NCI-H1092 (cell line): ENCODE results near the gene CHAF1B.
"Not testable (repeated sequence)": the region's sequence is repeated elsewhere in the genome, so short reads cannot be mapped to it uniquely, and the experiment has no call there.

Source experiments
- DNase-seq: peaks from one replicate; lab custom pipeline; 2025; lab: John Stamatoyannopoulos, UW

Gene CHAF1B

DNA sequence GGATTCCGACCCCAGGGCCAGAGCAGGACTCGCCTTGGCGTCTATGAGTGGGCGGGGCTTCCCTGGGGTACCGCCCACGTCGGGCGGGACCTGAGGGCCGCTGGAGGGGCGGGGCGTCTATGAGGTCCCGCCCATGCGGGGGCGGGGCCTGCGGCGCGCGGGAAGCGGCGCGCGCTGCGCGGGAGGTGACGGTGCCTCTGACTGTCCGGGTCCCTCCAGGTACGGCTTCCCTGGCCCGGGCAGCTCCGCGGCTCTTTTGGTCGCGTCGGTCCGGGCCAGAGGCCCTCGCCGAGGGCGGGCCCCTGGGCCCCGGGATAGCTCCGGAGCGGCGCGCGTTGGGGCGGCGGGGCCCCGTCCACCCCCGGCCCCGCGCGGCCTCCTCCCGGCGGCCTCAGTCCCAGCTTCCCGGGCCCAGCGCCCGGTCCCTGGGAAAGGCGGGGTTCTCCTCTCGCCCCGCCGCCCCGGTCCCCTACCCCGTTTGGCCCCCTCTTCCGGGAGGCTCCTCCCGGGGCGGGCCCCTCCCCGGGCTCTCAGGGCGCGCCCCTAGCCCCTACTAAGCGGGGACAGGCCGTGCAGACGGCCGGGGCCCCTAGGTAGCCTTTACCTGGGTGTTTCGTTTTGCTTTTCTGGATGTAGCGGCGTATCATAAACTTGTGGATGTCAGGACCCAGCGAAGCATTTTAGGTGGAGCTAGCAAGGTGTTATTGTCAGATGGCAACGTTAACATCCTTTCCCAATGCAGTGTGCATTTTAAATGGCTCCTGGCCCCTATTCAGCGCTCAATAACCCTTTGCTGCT lies at the start of gene CHAF1B:
Gene CHAF1B (plus strand): TSS at position 160 of the 798 bp plus-strand sequence. CDS start 745 bp downstream, outside the sequence.
- DNase-seq = peak; percentile 78

DNA sequence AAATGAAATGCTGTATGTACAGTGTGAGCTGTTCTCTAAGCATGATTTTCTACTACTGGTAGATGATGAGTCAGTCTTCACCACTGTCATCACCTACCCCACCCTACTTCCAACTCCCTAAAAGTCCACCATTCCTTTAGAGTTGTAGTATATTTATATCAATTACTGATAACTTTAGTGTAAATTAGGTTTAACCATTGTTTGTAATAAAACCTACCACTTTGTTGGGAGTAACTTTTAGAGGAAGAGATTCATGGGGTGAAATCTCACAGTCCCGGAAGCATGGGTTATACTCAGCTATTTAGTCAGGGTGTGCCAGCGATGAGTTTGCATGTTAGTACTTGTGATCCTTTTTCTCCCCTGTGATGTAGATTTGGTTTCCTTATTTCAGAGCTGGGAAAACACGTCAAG lies 48.1 kb upstream of the CHAF1B start:
- no peak for DNase-seq

- DNase-seq = no peak
These were observed 46.2 kb upstream of the CHAF1B start for GRCh38 chr21:36338975-36339374.

GRCh38 chr21:36342581-36342980 lies 42.6 kb upstream of the CHAF1B start:
- DNase-seq = not testable (repeated sequence)

DNA sequence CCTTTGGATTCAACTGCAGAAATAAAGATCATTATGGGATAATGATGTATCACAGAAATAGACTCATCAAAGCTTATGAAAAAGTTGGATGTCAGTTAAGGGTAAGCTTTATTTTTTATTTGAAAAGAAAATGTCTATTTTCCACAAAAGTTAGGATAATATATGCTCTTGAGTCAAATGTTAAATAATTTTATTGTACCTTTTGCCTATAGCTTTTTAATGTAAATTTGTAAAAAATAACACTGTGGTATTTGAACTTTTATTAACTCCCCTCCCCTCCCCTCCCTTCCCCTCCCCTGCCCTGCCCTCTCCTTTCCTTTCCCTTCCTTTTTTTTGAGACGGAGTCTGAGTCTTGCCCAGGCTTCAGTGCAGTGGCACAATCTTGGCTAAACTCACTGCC lies 40.3 kb upstream of the CHAF1B start:
- DNase-seq = no peak

GRCh38 chr21:36347278-36347961 lies 37.8 kb upstream of the CHAF1B start:
- DNase-seq = no peak

GRCh38 chr21:36347962-36348328 lies 37.2 kb upstream of the CHAF1B start:
- no peak for DNase-seq

GRCh38 chr21:36349315-36349714 lies 35.9 kb upstream of the CHAF1B start:
- no peak for DNase-seq

DNA sequence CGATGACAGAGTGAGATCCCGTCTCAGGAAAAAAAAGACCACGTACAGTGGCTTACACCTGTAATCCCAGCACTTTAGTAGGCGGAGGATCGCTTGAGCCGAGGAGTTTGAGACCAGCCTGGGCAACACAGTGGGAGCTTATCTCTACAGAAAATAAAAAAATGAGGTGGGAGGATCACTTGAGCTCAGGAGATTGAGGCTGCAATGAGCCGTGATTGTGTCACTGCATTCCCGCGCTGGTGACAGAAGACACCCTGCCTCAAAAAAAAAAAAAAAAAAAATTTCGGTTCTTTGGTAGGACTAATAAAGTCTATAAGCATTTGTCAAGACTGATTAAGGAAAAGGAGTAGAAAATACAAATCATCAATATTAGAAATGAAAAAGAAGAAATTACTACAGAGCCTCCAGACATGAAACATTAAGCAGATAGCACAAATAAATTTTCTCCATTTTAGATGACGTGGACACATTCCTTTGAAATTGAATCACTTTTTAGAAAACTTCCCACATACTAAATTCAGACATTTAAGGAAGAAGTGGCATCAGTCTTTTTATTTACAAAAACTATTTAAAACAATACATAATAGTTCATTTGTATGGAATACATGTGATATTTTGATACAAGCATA lies 34.8 kb upstream of the CHAF1B start:
- no peak for DNase-seq

DNA sequence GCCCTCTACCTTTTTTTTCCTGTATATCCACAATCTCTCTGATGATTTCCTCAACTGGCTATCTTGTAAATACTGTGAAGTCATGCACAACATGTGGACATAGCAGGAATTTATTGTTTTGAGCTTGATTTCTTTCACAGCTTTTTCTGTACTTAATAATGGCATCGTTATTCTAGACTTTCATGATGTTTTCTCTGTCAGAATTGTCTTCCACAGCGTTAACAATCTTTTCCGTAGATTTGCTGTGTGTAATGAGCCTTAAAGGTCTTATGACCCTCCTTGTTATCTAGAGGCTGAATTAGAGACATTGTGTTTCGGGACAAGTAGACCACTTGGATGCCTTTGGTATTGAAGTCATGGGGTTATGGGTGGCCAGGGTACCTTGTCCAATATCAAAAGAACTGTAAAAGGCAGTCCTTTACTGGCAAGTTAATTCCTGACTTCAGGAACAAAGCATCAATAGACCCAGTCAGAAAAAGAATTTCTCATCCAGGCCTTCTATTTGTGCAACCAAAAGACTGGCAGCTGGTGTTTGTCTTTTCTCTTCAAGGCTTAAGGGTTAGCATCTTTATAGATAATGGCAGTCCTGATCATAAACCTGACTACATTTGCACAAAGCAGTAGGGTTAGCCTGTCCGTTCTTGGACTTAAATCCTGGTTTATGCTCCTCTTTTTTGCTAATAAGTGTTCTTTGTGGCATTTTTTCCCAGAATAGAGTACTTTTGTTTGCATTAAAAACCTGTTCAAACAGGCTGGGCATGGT lies 30.1 kb upstream of the CHAF1B start:
- no peak for DNase-seq

DNA sequence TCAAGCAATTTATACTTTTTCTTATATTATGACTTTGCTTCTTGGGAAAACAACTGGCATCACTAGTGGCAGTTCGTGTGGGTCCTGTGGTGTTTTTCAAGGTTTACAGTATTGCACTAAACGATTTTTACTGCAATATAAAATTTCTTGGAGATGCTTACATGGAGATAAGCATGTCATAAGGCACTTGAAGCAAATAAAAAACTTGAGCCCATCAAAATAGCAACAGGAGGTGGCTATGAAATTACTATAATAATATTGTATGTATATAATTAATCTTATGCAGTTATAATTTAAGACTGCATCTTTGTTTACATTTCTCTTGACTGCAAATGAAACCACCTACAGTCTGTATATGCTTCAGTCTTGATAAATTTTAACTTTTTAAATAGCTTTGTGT lies 29.3 kb upstream of the CHAF1B start:
- DNase-seq = no peak

DNA sequence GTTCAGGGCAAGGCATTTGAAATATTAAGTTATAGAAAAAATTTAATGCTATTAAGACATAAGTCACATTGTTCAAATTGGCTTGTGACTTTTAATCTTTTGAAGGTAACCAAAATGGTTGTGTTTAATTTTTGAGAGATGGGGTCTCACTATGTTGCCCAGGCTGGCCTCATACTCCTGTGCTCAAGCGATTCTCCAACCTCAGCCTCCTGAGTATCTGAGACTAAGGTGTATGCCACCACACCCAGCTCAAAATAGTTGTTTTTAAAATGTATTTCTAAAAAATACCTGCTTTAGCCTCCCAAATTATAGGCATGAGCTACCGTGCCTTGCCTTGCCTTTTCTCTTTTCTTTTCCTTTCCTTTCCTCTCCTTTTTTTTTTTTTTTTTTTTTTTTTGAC lies 26.0 kb upstream of the CHAF1B start:
- DNase-seq = no peak

DNA sequence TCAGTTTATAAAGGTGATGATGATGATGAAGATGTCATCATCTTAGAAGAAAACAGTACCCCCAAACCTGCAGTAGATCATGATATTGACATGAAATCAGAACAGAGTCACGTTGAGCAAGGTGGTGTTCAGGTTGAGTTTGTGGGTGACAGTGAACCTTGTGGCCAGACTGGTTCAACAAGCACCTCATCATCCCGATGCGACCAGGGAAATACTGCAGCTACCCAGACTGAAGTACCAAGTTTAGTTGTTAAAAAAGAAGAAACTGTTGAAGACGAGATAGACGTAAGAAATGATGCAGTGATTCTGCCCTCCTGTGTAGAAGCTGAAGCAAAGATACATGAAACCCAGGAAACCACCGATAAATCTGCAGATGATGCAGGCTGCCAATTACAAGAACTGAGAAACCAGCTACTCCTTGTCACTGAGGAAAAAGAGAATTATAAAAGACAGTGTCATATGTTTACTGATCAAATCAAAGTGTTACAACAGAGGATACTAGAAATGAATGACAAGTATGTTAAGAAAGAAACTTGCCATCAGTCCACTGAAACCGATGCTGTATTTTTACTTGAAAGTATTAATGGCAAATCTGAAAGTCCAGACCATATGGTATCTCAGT lies 16.0 kb upstream of the CHAF1B start:
- no peak for DNase-seq

DNA sequence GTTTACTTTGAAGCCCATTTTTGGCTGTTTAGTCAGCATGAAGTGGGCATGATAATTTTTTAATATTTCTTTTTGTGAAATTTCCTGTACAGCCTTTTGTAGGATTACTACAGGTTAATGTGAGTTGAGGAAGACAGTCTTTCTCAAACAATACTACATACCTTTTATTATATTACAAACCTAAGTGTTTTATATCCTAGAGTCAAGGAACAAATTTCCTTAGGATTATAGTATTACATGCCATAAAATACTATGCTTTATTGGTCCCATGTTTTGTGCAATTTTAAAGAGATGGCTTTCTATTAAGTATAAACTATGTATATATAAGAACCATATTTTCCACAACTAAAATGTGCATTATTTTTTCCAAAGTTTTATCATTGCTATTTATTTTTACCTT lies 9.2 kb upstream of the CHAF1B start:
- no peak for DNase-seq

DNA sequence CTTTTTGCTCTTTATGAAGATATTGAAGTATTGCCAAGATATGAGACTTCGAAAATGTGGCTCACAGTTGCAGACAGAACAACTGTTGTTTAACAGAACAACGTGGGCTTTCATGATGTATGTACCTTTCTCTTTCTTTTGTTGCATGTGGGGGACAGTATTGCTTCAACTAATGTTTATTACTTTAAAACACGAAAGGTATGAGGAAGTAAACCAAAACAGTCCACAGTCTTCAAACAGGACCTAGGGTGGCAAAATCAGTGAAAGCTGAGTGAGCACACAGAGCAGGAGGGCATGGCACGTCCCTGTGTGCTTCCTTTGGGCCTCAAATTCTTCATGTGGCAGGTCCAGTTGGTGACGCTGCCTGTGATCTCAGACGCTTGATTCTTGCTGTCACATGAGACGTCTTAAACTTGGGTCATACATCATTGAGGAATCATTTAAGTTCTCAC lies 7.8 kb upstream of the CHAF1B start:
- DNase-seq = no peak

- no peak for DNase-seq
These were observed 5.9 kb upstream of the CHAF1B start for GRCh38 chr21:36379251-36379650.

- DNase-seq = no peak
These were observed 3.2 kb upstream of the CHAF1B start for GRCh38 chr21:36381841-36382589.

- DNase-seq = not testable (repeated sequence)
These were observed 2.5 kb upstream of the CHAF1B start for GRCh38 chr21:36382722-36383121.

DNA sequence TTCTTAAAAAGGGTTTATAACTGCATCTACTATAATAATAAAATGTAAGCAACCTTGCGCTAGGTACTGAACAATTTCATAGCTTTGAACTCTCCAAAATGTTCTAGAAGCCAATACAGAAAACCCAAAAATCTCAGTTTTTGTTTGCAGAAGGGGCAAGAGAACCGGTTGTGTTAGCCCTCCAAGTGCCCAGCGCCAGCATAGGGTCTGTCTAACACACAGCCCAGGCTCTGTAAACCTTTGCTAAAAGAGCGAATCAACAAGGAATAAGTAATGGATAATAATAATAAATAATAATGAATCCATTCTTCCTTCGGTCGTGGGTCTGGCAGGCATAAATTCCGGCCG lies 333 bp upstream of the CHAF1B start:
- no peak for DNase-seq

- no peak for DNase-seq
These were observed 945 bp downstream of the CHAF1B start for GRCh38 chr21:36386031-36386642.

GRCh38 chr21:36388096-36388495 lies 2.9 kb downstream of the CHAF1B start:
- DNase-seq = no peak
